Measurements from ENCODE around the gene PRPF31.
"Not testable (repeated sequence)": the region's sequence is repeated elsewhere in the genome, so short reads cannot be mapped to it uniquely, and the experiment has no call there.

The PRPF31 gene, protein sequence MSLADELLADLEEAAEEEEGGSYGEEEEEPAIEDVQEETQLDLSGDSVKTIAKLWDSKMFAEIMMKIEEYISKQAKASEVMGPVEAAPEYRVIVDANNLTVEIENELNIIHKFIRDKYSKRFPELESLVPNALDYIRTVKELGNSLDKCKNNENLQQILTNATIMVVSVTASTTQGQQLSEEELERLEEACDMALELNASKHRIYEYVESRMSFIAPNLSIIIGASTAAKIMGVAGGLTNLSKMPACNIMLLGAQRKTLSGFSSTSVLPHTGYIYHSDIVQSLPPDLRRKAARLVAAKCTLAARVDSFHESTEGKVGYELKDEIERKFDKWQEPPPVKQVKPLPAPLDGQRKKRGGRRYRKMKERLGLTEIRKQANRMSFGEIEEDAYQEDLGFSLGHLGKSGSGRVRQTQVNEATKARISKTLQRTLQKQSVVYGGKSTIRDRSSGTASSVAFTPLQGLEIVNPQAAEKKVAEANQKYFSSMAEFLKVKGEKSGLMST

DNA sequence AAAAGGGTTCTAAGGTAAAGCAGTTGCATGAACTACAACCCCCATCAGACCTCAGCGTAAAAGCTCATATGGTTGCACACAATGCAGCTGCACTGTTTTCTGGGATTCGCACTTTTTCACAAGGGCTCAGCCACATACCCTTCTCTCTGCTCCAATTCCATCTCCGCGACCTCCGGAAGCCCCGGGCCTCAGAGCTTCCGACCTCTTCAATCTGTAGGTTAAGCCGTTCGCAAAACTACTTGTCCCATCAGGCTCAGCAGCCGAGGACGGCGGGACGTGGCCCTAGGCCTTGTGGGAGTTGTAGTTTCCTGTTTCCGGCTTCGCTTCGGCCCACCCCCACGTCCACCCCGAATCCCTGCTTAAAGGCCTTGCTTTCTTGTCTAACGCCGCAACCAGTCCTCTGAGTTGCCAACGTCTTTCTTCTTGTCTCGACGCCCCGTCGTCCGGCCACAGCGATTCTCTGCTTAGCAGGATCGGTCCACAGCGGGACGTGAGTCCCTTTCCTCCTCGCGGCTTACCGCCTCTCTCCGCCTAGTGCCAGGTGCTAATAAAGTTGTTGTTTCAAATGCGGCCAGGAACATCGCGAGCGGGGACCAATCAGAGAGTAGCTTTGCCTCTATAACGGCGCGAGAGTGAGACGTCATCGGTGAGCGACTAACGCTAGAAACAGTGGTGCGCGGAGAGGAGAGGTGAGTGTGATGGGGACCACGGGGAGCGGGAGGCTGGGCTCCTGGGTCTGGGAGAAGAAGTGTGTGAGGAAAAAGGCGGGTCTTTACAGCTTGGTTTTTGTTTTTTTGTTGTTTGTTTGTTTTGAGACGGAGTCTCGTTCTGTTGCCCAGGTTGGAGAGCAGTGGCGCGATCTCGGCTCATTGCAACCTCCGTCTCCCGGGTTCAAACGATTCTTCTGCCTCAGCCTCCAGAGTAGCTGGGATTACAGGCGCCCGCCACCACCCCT, at the start of gene PRPF31, which contains the start of gene TFPT:
TSS of gene PRPF31 (plus strand) at position 646 of the 955 bp plus-strand sequence. CDS start 2,525 bp downstream, outside the sequence.
TSS of gene TFPT (minus strand) at position 549 of the 955 bp plus-strand sequence. CDS start at position 161, 388 bp downstream.
- peak; percentile 90 for DNase-seq (ENCODE audit: low read depth)

- DNase-seq (ENCODE audit: low read depth), result no peak
Observed at GRCh38 chr19:54069470-54069869, 46.1 kb upstream of the PRPF31 start.

DNA sequence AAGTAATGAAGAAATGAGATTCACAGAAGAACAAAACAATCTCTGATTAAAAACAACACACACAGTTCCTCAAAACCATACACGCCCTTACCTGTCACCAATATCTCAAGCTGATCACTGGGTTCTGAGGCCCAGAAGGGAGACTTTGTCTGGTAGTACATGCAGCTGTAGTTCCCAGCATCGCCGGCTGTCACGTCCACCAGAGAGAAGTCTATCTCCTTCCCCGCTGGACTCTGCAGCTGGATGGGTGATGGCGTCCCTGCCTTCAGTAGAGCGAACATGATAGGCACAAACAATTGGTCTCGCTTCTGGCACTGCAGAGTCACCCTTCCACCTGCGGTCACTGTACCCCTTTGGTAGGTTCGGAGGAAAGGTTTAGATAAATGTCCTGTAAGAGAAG, 41.7 kb upstream of the PRPF31 start:
- DNase-seq (ENCODE audit: low read depth), result no peak

GRCh38 chr19:54074851-54075250, 40.7 kb upstream of the PRPF31 start:
- no peak for DNase-seq (ENCODE audit: low read depth)

- no peak for DNase-seq (ENCODE audit: low read depth)
Observed at GRCh38 chr19:54077334-54077733, 38.2 kb upstream of the PRPF31 start.

GRCh38 chr19:54081032-54081431, 34.5 kb upstream of the PRPF31 start, which contains the start of gene TARM1:
TARM1 (minus strand) TSS chr19:54081365; CDS start chr19:54081340, 25 bp downstream.
- no peak for DNase-seq (ENCODE audit: low read depth)

GRCh38 chr19:54084410-54084809, 31.1 kb upstream of the PRPF31 start:
- DNase-seq (ENCODE audit: low read depth), result no peak

DNA sequence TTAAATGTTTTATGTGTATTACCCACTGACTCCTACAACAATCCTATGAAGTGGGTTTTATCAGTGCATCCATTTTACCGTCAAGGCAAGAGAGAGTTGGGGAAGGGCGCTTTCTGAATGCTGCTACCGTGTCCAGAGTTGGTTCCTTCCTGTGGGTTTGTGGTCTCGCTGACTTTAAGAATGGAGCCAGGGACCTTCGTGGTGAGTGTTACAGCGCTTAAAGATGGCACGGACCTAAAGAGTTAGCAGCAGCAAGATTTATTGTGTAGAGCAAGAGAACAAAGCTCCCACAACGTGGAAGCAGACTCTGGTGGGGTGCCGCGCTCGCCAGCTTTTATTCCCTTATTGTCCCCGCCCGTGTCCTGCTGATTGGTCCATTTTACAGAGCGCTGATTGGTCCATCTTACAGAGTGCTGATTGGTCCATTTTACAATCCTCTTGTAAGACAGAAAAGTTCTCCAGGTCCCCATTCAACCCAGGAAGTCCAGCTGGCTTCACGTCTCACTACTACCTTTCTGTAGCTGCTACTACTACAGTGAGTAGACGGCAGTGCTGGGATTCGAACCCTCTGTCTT, 21.0 kb upstream of the PRPF31 start:
- no peak for DNase-seq (ENCODE audit: low read depth)

DNA sequence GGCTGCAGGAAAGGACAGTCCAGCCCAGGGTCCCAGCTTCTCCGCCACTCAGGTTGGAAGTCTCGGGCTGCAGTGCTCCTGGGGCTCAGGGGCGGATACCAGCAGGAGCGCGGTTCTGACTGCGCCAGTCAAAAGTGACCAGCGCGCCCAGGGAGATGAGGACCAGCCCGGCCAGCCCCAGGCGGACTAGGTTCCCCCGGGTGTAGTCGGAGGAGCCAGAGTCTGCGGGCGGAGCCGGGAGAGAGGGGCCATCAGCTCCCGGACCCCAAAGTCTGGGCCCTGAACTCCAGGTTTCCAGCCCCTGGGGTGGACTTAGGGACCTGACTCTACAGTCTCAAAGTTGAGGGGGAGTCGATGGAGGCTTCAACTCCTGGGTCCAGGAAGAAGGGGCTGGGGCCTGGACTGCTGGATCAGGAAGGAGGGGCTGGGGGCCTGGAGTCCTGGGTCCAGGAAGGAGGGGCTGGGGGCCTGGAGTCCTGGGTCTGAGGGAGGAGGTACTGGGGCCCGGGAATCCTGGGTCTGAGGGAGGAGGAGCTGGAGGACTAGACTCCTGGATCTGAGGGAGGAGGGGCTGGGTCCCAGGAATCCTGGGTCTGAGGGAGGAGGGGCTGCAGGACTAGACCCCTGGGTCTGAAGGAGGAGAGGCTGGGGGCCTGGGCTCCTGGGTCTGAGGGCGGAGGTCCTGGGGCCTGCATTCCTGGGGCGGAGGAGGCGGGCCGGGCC, 20.3 kb upstream of the PRPF31 start:
- DNase-seq (ENCODE audit: low read depth), result no peak

DNA sequence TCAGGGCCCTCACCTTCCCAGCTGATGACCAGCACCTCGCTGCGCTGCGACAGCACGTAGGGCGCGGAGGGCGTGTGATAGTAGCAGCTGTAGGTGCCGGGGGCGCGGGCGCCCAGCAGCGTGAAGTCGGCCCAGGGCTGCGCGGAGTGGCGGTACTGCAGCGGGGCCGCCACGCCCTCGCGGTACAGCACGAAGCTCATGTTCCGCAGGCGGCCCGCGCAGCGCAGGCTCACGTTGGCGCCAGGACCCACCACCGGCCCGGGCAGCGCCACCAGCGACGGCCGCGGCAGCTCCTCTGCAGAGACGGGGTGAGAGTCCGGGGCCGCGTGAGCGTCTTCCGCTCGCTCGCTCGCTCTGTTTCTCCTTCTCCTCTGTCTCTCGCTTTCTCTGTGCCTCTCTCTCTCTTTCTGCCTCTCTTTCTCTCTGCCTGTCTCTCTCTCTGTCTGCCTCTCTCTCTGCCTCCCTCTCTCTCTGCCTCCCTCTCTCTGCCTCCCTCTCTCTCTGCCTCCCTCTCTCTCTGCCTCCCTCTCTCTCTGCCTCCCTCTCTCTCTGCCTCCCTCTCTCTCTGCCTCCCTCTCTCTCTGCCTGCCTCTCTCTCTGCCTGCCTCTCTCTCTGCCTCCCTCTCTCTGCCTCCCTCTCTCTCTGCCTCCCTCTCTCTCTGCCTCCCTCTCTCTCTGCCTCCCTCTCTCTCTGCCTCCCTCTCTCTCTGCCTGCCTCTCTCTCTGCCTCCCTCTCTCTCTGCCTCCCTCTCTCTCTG, 19.5 kb upstream of the PRPF31 start:
- peak; percentile 43 for DNase-seq (ENCODE audit: low read depth)

- DNase-seq (ENCODE audit: low read depth), result no peak
Observed at GRCh38 chr19:54096617-54097106, 18.9 kb upstream of the PRPF31 start.

GRCh38 chr19:54099190-54099902, 16.2 kb upstream of the PRPF31 start:
- no peak for DNase-seq (ENCODE audit: low read depth)

- not testable (repeated sequence) for DNase-seq (ENCODE audit: low read depth)
Observed at GRCh38 chr19:54099903-54100255, 15.7 kb upstream of the PRPF31 start.

GRCh38 chr19:54100561-54100960, 15.0 kb upstream of the PRPF31 start, which contains the start of gene OSCAR:
OSCAR (minus strand) TSS chr19:54100803; CDS start chr19:54100792, 11 bp downstream.
- DNase-seq (ENCODE audit: low read depth), result no peak

GRCh38 chr19:54102421-54103169, 13.0 kb upstream of the PRPF31 start, which contains the start of gene NDUFA3:
NDUFA3 (plus strand) TSS chr19:54102855; CDS start chr19:54102879, 24 bp downstream.
- DNase-seq (ENCODE audit: low read depth), result peak; percentile 98

GRCh38 chr19:54104998-54105715, 10.4 kb upstream of the PRPF31 start:
- no peak for DNase-seq (ENCODE audit: low read depth)

DNA sequence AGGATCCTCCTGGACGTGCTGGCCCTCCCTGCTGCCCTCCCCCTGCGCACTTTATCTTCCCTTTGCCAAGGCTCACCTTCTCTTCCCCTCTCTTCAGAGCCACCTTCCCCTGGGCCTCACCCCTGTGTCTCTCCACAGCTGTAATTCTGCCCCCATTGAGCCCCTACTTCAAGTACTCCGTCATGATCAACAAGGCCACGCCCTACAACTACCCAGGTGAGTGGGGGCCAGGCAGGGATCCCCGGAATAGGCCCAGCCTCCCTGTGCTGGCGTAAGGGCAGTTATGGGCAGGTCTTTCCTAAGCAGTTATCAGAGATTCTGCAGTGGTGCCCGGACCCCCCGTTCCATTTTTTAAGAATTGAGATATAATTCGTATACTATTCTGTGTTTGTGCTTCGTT, 9.8 kb upstream of the PRPF31 start:
- DNase-seq (ENCODE audit: low read depth), result no peak

- DNase-seq (ENCODE audit: low read depth), result no peak
Observed at GRCh38 chr19:54106716-54107115, 8.8 kb upstream of the PRPF31 start.
